Measurements from ENCODE around the gene KLF14.
"Not testable (repeated sequence)": the region's sequence is repeated elsewhere in the genome, so short reads cannot be mapped to it uniquely, and the experiment has no call there.

The KLF14 gene

DNA sequence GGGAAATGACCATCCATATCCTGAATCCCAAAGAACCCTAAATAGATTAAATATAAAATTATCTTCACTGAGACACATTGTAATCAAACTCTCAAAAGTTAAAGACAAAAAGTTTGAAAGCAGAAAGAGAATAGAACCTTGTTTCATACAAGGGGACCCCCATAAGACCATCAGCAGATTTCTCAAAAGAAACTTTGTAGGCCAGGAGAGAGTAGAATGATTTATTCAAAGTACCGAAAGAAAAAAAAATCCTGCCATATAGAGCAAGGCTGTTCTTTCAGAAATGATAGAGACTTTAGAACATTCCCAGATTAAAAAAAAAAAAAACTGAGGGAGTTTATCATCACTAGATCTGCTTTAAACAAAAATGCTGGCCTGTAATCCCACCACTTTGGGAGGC lies 34.8 kb upstream of the KLF14 start:
- Histone ChIP-seq H3K4me3 (replicated peaks; ENCODE audit: insufficient read depth, low read length) (no peak overlapping the region), H3K27me3 (ENCODE audit: insufficient read depth, poor library complexity, severe bottlenecking) (no peaks in the 10 kb centered on the region), H3K27ac (replicated peaks) (no peak overlapping the region)
- no peak for DNase-seq (ENCODE audit: low read depth in 1 of 2, low spot score in 1 of 2)
- TF ChIP-seq, protein P1, sequence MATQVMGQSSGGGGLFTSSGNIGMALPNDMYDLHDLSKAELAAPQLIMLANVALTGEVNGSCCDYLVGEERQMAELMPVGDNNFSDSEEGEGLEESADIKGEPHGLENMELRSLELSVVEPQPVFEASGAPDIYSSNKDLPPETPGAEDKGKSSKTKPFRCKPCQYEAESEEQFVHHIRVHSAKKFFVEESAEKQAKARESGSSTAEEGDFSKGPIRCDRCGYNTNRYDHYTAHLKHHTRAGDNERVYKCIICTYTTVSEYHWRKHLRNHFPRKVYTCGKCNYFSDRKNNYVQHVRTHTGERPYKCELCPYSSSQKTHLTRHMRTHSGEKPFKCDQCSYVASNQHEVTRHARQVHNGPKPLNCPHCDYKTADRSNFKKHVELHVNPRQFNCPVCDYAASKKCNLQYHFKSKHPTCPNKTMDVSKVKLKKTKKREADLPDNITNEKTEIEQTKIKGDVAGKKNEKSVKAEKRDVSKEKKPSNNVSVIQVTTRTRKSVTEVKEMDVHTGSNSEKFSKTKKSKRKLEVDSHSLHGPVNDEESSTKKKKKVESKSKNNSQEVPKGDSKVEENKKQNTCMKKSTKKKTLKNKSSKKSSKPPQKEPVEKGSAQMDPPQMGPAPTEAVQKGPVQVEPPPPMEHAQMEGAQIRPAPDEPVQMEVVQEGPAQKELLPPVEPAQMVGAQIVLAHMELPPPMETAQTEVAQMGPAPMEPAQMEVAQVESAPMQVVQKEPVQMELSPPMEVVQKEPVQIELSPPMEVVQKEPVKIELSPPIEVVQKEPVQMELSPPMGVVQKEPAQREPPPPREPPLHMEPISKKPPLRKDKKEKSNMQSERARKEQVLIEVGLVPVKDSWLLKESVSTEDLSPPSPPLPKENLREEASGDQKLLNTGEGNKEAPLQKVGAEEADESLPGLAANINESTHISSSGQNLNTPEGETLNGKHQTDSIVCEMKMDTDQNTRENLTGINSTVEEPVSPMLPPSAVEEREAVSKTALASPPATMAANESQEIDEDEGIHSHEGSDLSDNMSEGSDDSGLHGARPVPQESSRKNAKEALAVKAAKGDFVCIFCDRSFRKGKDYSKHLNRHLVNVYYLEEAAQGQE (IDR thresholded peaks at IDR 0.05; ENCODE audit: insufficient replicate concordance, low read depth): no peak
- TF ChIP-seq SPI1 (IDR thresholded peaks at IDR 0.05; ENCODE audit: borderline replicate concordance, low read depth): no peak
- TF ChIP-seq POLR2AphosphoS5 (IDR thresholded peaks at IDR 0.05; ENCODE audit: low read depth): no peak
- TF ChIP-seq, protein P2, sequence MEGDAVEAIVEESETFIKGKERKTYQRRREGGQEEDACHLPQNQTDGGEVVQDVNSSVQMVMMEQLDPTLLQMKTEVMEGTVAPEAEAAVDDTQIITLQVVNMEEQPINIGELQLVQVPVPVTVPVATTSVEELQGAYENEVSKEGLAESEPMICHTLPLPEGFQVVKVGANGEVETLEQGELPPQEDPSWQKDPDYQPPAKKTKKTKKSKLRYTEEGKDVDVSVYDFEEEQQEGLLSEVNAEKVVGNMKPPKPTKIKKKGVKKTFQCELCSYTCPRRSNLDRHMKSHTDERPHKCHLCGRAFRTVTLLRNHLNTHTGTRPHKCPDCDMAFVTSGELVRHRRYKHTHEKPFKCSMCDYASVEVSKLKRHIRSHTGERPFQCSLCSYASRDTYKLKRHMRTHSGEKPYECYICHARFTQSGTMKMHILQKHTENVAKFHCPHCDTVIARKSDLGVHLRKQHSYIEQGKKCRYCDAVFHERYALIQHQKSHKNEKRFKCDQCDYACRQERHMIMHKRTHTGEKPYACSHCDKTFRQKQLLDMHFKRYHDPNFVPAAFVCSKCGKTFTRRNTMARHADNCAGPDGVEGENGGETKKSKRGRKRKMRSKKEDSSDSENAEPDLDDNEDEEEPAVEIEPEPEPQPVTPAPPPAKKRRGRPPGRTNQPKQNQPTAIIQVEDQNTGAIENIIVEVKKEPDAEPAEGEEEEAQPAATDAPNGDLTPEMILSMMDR (IDR thresholded peaks at IDR 0.05; ENCODE audit: insufficient read depth, low read length): no peak
- no peak for TF ChIP-seq GABPA (IDR thresholded peaks at IDR 0.05; ENCODE audit: low read depth)

DNA sequence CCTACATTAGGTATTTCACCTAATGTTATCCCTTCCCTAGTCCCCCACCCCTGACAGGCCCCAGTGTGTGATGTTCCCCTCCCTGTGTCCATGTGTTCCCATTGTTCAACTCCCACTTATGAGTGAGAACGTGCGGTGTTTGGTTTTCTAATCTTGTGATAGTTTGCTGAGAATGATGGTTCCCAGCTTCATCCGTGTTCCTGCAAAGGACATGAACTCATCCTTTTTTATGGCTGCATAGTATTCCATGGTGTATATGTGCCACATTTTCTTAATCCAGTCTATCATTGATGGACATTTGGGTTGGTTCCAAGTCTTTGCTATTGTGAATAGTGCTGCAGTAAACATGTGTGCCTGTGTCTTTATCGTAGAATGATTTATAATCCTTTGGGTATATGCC lies 30.6 kb upstream of the KLF14 start:
- H3K27me3 ChIP-seq (ENCODE audit: insufficient read depth, poor library complexity, severe bottlenecking); H3K27ac ChIP-seq (replicated peaks); DNase-seq (ENCODE audit: low read depth in 1 of 2, low spot score in 1 of 2); H3K4me3 ChIP-seq (replicated peaks; ENCODE audit: insufficient read depth, low read length): not testable (repeated sequence)

DNA sequence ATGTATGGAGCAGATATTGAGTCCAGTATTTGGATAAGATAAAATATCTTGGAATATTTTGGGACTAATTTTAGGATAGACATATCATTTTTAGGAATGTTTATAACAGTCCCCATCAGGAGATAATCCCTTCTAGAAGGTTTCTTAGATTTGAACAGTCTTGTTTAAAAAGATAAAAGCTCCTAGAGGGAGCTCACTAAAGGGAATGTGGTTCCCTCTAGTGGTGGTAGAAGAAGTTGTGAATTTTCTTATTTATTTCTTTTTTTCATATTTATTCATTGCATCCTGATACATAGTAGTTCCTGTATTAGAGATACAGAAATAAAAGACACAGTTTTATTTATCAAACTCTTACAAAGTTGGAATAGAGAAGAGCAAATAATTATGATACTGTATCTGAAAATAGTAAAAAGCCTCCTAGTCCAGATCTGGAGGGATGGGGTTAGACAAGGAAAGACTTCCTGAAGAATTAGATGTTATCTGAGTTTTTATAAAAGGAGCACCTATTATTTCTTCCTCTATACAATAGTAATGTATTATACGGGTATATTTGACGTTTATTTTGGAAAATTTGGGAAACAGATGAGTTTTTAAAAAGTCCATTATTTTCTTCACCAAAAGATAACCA lies 24.5 kb upstream of the KLF14 start:
- DNase-seq (ENCODE audit: low read depth in 1 of 2, low spot score in 1 of 2): no peak
- Histone ChIP-seq H3K27me3 (ENCODE audit: insufficient read depth, poor library complexity, severe bottlenecking) (no peaks in the 10 kb centered on the region), H3K4me3 (replicated peaks; ENCODE audit: insufficient read depth, low read length) (no peak overlapping the region), H3K27ac (replicated peaks) (no peak overlapping the region)
- TF ChIP-seq, protein P2 (IDR thresholded peaks at IDR 0.05; ENCODE audit: insufficient read depth, low read length): peak; percentile 13
- no peak for TF ChIP-seq POLR2AphosphoS5 (IDR thresholded peaks at IDR 0.05; ENCODE audit: low read depth)

DNA sequence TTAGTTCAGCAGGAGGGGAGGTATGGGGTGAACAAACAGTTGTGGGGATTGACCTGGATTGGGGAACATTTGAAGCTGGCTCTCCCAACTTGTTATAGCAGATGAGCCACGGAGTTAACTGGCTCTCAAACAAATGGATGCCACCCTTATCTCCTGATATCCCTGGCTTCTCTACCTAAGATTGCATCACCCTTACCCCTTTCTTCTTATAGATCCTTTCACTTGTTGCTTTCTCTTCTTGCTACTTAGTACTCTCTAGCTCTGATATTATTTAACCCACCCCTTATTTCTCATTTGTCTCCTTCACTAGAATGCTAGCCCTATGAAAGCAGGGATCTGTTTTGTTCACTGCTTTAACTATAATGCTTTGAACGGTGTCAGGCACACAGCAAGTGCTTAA lies 22.3 kb upstream of the KLF14 start:
- no peak for DNase-seq (ENCODE audit: low read depth in 1 of 2, low spot score in 1 of 2)
- Histone ChIP-seq H3K27ac (replicated peaks) (no peak overlapping the region), H3K4me3 (replicated peaks; ENCODE audit: insufficient read depth, low read length) (no peak overlapping the region), H3K27me3 (ENCODE audit: insufficient read depth, poor library complexity, severe bottlenecking) (no peaks in the 10 kb centered on the region)
- TF ChIP-seq, protein P2 (IDR thresholded peaks at IDR 0.05; ENCODE audit: insufficient read depth, low read length): no peak
- TF ChIP-seq POLR2AphosphoS5 (IDR thresholded peaks at IDR 0.05; ENCODE audit: low read depth) (no peak), GABPA (IDR thresholded peaks at IDR 0.05; ENCODE audit: low read depth) (no peak), SPI1 (IDR thresholded peaks at IDR 0.05; ENCODE audit: borderline replicate concordance, low read depth) (no peak)
- TF ChIP-seq, protein P1 (IDR thresholded peaks at IDR 0.05; ENCODE audit: insufficient replicate concordance, low read depth): no peak

Measured in HL-60 (cell line).